GM18505 (cell line): ENCODE data around the gene HOPX.
"Not testable (repeated sequence)": the region's sequence is repeated elsewhere in the genome, so short reads cannot be mapped to it uniquely, and the experiment has no call there.

Experiments used
- ATAC-seq: cut with Tn5 transposase; IDR thresholded peaks from one replicate; pipeline ENCODE4 v1.9.1; 2021; ENCODE audit not compliant: unreplicated experiment
- POLR2A ChIP-seq: IDR thresholded peaks from 4 replicates; pipeline ENCODE4 v1.6.1; 2011; ENCODE audit warnings: borderline replicate concordance; ENCODE audit not compliant: insufficient read depth, insufficient read length; ENCODE audit errors: extremely low read depth

HOPX gene

DNA sequence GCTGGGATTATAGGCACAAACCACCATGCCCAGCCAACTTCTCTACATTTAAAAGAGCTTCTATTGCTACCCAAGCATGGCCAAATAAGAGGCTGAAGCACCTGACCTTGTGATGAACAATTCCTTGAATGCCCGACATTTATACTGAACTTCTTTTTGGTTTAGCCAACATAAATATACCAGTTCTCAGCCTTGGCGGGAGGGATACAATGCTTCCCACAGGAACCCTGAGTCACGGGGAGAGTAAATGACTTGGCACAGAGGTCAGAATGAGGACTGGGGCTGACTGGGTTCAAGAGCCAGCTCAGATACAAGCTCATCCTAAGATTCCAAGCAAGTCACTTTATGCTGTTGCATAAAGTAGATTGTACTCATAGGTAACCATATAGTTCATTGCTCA is 6.1 kb downstream of the HOPX start:
- no peak for TF ChIP-seq POLR2A
- no peak for ATAC-seq

DNA sequence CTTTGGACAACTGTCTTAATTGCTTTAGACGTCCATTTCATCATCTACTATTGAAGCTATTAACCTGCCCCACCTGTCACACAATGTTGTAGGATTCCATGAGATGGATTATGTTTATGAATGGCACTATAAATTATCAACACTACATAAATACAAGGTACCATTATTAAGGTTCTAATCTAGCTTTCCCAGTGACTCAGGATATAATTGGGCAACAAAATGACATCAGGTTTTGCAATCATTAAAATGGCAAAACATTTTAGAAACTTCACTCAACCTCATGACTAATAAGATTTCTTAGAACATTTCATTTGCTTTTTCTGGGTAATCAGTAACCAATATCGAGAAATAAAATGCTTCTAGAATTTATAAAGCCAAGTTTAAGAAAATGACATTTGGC is 9.2 kb downstream of the HOPX start:
- ATAC-seq: no peak
- no peak for TF ChIP-seq POLR2A

DNA sequence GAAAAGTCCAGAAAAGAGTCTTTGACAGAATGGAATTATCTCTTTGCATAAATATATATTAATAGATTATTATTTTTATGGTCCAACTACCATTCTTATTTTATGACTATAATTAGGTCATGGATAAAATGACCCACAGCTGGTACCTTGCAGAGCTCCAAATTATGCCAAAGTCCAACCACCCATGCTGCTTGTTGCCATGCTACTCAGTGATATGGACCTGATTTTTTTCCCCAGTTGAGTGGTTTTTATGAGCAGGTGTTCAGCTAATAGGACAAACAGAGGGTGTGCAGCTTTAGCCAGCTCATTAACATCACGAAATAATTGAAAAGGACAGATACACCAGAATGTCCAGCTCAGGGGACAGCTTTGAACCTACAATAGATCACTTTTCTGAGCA is 9.7 kb downstream of the HOPX start:
- no peak for ATAC-seq
- TF ChIP-seq POLR2A: no peak

GRCh38 chr4:56668267-56668666 is 12.8 kb downstream of the HOPX start:
- peak; percentile 53 for ATAC-seq
- no peak for TF ChIP-seq POLR2A

GRCh38 chr4:56667396-56667795 is 13.7 kb downstream of the HOPX start:
- ATAC-seq: not testable (repeated sequence)

GRCh38 chr4:56666279-56666678 is 14.8 kb downstream of the HOPX start:
- ATAC-seq: no peak
- no peak for TF ChIP-seq POLR2A

DNA sequence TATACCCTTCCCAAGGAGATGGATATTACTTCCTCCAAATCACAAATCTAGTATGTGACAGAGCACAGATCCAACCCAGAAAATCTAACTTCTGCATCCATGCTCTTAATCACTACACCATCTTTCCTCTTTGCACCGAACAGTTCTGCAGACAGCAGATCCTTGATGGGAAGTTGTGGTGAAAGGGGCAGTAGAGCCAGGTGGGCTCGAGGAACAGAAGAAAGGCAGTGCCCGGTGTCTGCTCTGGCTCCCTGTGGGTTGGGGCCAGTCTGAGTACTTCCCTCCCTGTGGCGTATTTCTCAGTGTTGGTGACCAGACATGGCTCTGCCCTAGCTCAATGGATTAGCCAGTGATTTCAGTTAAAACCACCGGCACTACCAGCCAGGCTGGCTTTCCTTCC is 15.3 kb downstream of the HOPX start:
- ATAC-seq: no peak
- TF ChIP-seq POLR2A: no peak

DNA sequence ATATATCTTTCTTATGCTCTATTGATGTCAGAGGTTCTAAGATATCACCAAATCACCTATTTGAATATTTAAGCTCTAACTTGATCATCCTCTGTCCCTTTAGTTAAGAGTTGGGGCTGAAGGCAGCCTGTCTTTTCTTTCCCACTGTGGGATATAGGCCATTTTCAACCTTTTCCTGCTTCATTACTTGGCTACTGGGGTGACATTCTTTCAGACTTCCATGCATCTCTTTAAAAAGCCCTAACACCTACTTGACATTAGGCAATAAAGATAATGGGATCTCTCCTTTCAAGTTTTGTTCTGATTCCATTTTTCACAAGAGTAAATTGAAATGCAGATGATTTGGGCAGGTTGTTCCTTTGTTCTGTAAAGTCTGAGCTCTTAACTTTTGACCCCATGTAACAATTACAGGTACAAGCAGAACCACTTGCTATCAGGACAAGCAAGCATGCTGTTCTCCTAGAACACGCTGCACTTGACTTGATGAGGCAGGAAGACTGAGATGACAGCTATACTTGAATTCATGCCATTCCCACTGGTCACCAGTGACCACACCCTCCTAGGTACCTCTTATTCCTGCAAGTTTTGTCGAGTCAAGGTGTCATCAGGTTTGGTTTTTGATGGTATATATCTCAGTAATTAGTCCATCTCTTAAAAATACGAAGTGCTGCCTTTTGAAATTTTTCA is 18.2 kb downstream of the HOPX start:
- no peak for ATAC-seq
- no peak for TF ChIP-seq POLR2A

DNA sequence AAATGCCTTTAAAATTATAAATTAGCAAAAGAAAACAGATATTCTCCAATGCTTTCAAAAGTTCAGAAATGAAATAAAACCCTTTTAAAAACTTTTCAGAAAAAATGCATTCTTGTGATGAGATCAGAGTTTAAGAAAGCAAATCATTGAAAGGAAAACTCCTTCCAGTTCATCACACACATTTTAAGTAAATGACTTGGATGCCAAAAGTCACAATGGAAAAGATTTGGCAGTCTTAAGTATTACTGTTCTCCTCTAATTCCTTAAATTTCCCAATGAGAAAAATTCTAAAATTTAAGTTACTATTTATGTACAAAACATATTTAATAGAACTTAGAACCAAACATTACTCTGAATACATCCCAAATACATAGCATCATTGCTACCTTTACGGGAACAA is 21.1 kb downstream of the HOPX start:
- no peak for TF ChIP-seq POLR2A
- ATAC-seq: no peak

- no peak for ATAC-seq
- TF ChIP-seq POLR2A: no peak
Observed at GRCh38 chr4:56658528-56658927, 22.6 kb downstream of the HOPX start.

DNA sequence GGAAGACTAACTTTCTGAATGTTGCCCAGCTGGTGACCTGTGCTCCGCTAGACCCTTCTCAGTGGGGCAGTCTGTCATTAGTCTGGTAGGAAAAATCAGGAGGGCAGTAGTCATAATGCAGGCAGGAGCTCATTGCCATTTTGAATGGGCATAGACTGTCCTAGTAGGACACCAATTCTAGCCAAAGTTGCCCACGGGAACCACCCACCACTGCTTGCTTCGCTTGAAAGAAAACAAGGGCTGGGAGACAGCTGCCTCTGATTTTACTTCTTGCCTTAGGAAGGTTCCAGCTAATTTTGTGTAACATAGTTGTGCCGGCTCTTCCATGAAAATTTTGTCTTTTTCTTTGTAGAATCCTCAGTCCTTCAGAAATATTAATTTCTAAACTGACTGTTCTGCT is 23.3 kb downstream of the HOPX start:
- no peak for ATAC-seq

GRCh38 chr4:56657128-56657527 is 24.0 kb downstream of the HOPX start:
- no peak for ATAC-seq
- TF ChIP-seq POLR2A: no peak

More for the DNA sequence above, 23.3 kb downstream of the HOPX start:
- TF ChIP-seq POLR2A: no peak

DNA sequence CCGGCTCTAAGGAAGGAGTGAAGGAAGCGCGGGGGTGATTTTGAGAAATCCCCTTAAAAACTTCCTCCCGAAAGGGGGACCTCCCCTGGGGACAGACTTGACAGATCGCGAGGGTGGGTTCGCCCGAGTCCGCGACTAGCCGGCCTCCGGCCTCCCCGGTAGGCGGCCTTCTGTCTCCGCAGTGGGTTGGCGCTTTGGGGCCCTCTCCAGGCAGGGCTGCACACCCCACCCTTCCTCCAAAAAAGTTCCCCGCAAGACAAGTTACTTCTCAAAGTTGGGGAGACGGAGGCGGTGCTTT is 24.8 kb downstream of the HOPX start:
- no peak for ATAC-seq

DNA sequence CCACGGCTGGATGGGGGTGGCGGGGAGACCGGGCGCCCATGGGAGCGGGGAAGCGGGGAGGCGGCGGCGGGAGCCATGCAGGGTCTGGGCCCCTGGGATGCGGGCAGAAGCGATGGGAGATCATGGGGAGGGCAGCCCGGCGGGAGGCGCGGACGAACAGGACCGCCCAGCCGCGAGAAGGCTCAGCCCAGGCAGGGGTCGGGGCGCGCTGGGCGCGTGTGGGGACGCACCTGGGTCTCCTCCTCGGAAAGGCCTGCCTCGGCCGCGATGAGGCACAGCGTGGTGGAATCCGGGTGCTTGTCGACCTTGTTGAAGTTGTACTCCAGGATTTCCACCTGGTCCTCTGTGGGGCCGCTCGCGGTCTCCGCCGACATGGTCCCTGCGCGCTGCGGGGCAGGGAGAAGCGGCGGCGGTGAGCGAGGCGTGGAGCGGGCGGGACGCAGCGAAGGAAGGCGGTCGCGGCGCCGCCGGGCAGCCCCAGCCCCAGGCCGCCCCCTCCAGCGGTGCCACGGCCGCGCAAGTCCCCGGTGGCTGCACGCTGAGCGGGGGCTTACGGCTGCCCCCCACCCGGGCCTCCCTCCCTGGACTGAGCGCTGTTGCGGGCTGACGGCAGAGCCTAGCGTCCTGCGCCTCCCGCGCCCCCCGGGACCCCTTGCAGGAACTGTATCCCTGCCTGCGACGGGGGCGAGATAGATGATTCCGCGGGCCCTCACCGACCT is 25.3 kb downstream of the HOPX start:
- no peak for TF ChIP-seq POLR2A
- no peak for ATAC-seq

More for the DNA sequence above, 24.8 kb downstream of the HOPX start:
- no peak for TF ChIP-seq POLR2A
